HEK293 (cell line): ENCODE results near the gene SCD.

Source experiments
- FEZF1 ChIP-seq: fragments of 450-650 bp; formaldehyde crosslinking; IDR thresholded peaks from 2 replicates; pipeline ENCODE4 v1.5.1; 2016; ENCODE audit warnings: missing biosample characterization, missing genetic modification characterization
- GLIS1 ChIP-seq: fragments of 450-650 bp; formaldehyde crosslinking; IDR thresholded peaks from 2 replicates; pipeline ENCODE4 v1.5.1; 2016; ENCODE audit warnings: missing biosample characterization, missing genetic modification characterization
- KLF7 ChIP-seq: fragments of 450-650 bp; formaldehyde crosslinking; IDR thresholded peaks from 2 replicates; pipeline ENCODE4 v1.5.1; 2016; ENCODE audit warnings: missing biosample characterization, missing genetic modification characterization, borderline replicate concordance
- OSR2 ChIP-seq: fragments of 450-650 bp; formaldehyde crosslinking; IDR thresholded peaks from 2 replicates; pipeline ENCODE4 v1.5.1; 2016; ENCODE audit warnings: missing biosample characterization, missing genetic modification characterization
- REST ChIP-seq: fragments of 450-650 bp; formaldehyde crosslinking; IDR thresholded peaks from 2 replicates; pipeline ENCODE4 v1.5.1; 2016; ENCODE audit warnings: missing biosample characterization, missing genetic modification characterization
- SP2 ChIP-seq: fragments of 450-650 bp; formaldehyde crosslinking; IDR thresholded peaks from 2 replicates; pipeline ENCODE4 v1.5.1; 2016; ENCODE audit warnings: missing biosample characterization, missing genetic modification characterization
- WT1 ChIP-seq: fragments of 450-650 bp; formaldehyde crosslinking; IDR thresholded peaks from 2 replicates; pipeline ENCODE4 v1.5.1; 2016; ENCODE audit warnings: missing biosample characterization, missing genetic modification characterization
- ZBTB21 ChIP-seq: fragments of 450-650 bp; formaldehyde crosslinking; IDR thresholded peaks from 2 replicates; pipeline ENCODE4 v1.5.1; 2017; ENCODE audit warnings: missing biosample characterization, missing genetic modification characterization
- ZBTB7A ChIP-seq: fragments of 450-650 bp; formaldehyde crosslinking; IDR thresholded peaks from 2 replicates; pipeline ENCODE4 v1.5.1; 2016; ENCODE audit warnings: low read depth, missing biosample characterization, missing genetic modification characterization
- ZBTB8A ChIP-seq: fragments of 450-650 bp; formaldehyde crosslinking; IDR thresholded peaks from 2 replicates; pipeline ENCODE4 v1.5.1; 2016; ENCODE audit warnings: missing biosample characterization, missing genetic modification characterization
- ZNF112 ChIP-seq: fragments of 450-650 bp; formaldehyde crosslinking; IDR thresholded peaks from 2 replicates; pipeline ENCODE4 v1.5.0; 2017; ENCODE audit warnings: missing biosample characterization, missing genetic modification characterization
- ZNF324 ChIP-seq: fragments of 450-650 bp; formaldehyde crosslinking; IDR thresholded peaks from 2 replicates; pipeline ENCODE4 v1.5.1; 2016; ENCODE audit warnings: missing biosample characterization, missing genetic modification characterization
- ZNF335 ChIP-seq: fragments of 450-650 bp; formaldehyde crosslinking; conservative IDR thresholded peaks from 2 replicates; pipeline ENCODE4 v1.5.1; 2016; ENCODE audit warnings: missing biosample characterization, missing genetic modification characterization
- ZNF362 ChIP-seq: fragments of 450-650 bp; formaldehyde crosslinking; IDR thresholded peaks from 2 replicates; pipeline ENCODE4 v1.5.1; 2016; ENCODE audit warnings: missing biosample characterization, missing genetic modification characterization
- ZNF366 ChIP-seq: fragments of 450-650 bp; formaldehyde crosslinking; conservative IDR thresholded peaks from 2 replicates; pipeline ENCODE4 v1.5.1; 2016; ENCODE audit warnings: missing biosample characterization, missing genetic modification characterization
- ZNF394 ChIP-seq: fragments of 450-650 bp; formaldehyde crosslinking; IDR thresholded peaks from 2 replicates; pipeline ENCODE4 v1.5.1; 2016; ENCODE audit warnings: missing biosample characterization, missing genetic modification characterization, mild to moderate bottlenecking, moderate library complexity, borderline replicate concordance
- ZNF423 ChIP-seq: fragments of 450-650 bp; formaldehyde crosslinking; IDR thresholded peaks from 2 replicates; pipeline ENCODE4 v1.5.1; 2016; ENCODE audit warnings: missing biosample characterization, missing genetic modification characterization
- ZNF426 ChIP-seq: fragments of 450-650 bp; formaldehyde crosslinking; IDR thresholded peaks from 2 replicates; pipeline ENCODE4 v1.5.1; 2017; ENCODE audit warnings: missing biosample characterization, missing genetic modification characterization, mild to moderate bottlenecking, inconsistent platforms, moderate library complexity
- ZNF449 ChIP-seq: fragments of 450-650 bp; formaldehyde crosslinking; IDR thresholded peaks from 2 replicates; pipeline ENCODE4 v1.5.1; 2017; ENCODE audit warnings: missing biosample characterization, mild to moderate bottlenecking, missing genetic modification characterization, moderate library complexity
- ZNF561 ChIP-seq: fragments of 450-650 bp; IDR thresholded peaks from 2 replicates; pipeline ENCODE4 v1.5.1; 2018; ENCODE audit warnings: missing biosample characterization, missing genetic modification characterization, borderline replicate concordance
- ZNF624 ChIP-seq: fragments of 450-650 bp; formaldehyde crosslinking; IDR thresholded peaks from 2 replicates; pipeline ENCODE4 v1.5.1; 2017; ENCODE audit warnings: missing biosample characterization, missing genetic modification characterization
- ZNF629 ChIP-seq: fragments of 450-650 bp; formaldehyde crosslinking; IDR thresholded peaks from 2 replicates; pipeline ENCODE4 v1.5.1; 2017; ENCODE audit warnings: missing biosample characterization, missing genetic modification characterization
- ZNF660 ChIP-seq: fragments of 450-650 bp; IDR thresholded peaks from 2 replicates; pipeline ENCODE4 v1.5.1; 2018; ENCODE audit warnings: missing biosample characterization, mild to moderate bottlenecking, missing genetic modification characterization
- ZNF76 ChIP-seq: fragments of 450-650 bp; formaldehyde crosslinking; IDR thresholded peaks from 2 replicates; pipeline ENCODE4; 2016; ENCODE audit warnings: low read depth, missing biosample characterization, missing genetic modification characterization, borderline replicate concordance
- ZNF792 ChIP-seq: fragments of 450-650 bp; formaldehyde crosslinking; IDR thresholded peaks from 2 replicates; pipeline ENCODE4 v1.5.1; 2016; ENCODE audit warnings: missing biosample characterization, missing genetic modification characterization
- ZNF843 ChIP-seq: fragments of 450-650 bp; formaldehyde crosslinking; IDR thresholded peaks from 2 replicates; pipeline ENCODE4 v1.5.1; 2016; ENCODE audit warnings: missing biosample characterization, missing genetic modification characterization
- TF ChIP-seq, protein P1 (sequence below): fragments of 450-650 bp; formaldehyde crosslinking; IDR thresholded peaks from 2 replicates; pipeline ENCODE4 v1.5.1; 2016; ENCODE audit warnings: missing biosample characterization, missing genetic modification characterization, borderline replicate concordance
- TF ChIP-seq, protein P2 (sequence below): fragments of 450-650 bp; formaldehyde crosslinking; IDR thresholded peaks from 2 replicates; pipeline ENCODE4 v1.5.1; 2017; ENCODE audit warnings: missing biosample characterization, missing genetic modification characterization

Gene SCD

GRCh38 chr10:100373298-100374199 is 26.5 kb downstream of the SCD start (continued):
- TF ChIP-seq ZNF624 (tag by site-specific recombination) (no peak), GLIS1 (tag by site-specific recombination) (peak; percentile 59), ZNF366 (tag by site-specific recombination) (peak; percentile 81), ZNF76 (tag by site-specific recombination) (no peak; the same call in 1 of the 2 replicates), ZNF660 (tag by site-specific recombination) (peak; percentile 44; the same call in 1 of the 2 replicates), ZNF426 (tag by site-specific recombination) (no peak), ZNF843 (tag by site-specific recombination) (peak; percentile 2; the same call in 1 of the 2 replicates), OSR2 (peak; percentile 93), FEZF1 (tag by site-specific recombination) (peak; percentile 5; the same call in 1 of the 2 replicates), ZNF362 (tag by site-specific recombination) (peak; percentile 97), ZNF423 (tag by site-specific recombination) (0 out of 2 replicates have a peak, but pooled peaks have one; percentile 46), ZBTB8A (peak; percentile 92), ZBTB21 (tag by site-specific recombination) (peak; percentile 34; the same call in 1 of the 2 replicates), SP2 (peak; percentile 89), ZNF449 (tag by site-specific recombination) (0 out of 2 replicates have a peak, but pooled peaks have one; percentile 20), ZNF792 (tag by site-specific recombination) (no peak), ZNF112 (tag by site-specific recombination) (no peak), ZBTB7A (no peak), ZNF394 (tag by site-specific recombination) (no peak), REST (tag by site-specific recombination) (0 out of 2 replicates have a peak, but pooled peaks have one; percentile 44), WT1 (tag by site-specific recombination) (0 out of 2 replicates have a peak, but pooled peaks have one; percentile 9), ZNF324 (tag by site-specific recombination) (0 out of 2 replicates have a peak, but pooled peaks have one; percentile 67), ZNF629 (tag by site-specific recombination) (peak; percentile 78), ZNF561 (tag by site-specific recombination) (peak; percentile 51), KLF7 (tag by site-specific recombination) (peak; percentile 52; the same call in 1 of the 2 replicates), ZNF335 (tag by site-specific recombination) (peak; percentile 89)
- TF ChIP-seq, protein P1, sequence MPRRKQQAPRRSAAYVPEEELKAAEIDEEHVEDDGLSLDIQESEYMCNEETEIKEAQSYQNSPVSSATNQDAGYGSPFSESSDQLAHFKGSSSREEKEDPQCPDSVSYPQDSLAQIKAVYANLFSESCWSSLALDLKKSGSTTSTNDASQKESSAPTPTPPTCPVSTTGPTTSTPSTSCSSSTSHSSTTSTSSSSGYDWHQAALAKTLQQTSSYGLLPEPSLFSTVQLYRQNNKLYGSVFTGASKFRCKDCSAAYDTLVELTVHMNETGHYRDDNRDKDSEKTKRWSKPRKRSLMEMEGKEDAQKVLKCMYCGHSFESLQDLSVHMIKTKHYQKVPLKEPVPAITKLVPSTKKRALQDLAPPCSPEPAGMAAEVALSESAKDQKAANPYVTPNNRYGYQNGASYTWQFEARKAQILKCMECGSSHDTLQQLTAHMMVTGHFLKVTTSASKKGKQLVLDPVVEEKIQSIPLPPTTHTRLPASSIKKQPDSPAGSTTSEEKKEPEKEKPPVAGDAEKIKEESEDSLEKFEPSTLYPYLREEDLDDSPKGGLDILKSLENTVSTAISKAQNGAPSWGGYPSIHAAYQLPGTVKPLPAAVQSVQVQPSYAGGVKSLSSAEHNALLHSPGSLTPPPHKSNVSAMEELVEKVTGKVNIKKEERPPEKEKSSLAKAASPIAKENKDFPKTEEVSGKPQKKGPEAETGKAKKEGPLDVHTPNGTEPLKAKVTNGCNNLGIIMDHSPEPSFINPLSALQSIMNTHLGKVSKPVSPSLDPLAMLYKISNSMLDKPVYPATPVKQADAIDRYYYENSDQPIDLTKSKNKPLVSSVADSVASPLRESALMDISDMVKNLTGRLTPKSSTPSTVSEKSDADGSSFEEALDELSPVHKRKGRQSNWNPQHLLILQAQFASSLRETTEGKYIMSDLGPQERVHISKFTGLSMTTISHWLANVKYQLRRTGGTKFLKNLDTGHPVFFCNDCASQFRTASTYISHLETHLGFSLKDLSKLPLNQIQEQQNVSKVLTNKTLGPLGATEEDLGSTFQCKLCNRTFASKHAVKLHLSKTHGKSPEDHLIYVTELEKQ: 0 out of 2 replicates have a peak, but pooled peaks have one; percentile 14
- TF ChIP-seq, protein P2, sequence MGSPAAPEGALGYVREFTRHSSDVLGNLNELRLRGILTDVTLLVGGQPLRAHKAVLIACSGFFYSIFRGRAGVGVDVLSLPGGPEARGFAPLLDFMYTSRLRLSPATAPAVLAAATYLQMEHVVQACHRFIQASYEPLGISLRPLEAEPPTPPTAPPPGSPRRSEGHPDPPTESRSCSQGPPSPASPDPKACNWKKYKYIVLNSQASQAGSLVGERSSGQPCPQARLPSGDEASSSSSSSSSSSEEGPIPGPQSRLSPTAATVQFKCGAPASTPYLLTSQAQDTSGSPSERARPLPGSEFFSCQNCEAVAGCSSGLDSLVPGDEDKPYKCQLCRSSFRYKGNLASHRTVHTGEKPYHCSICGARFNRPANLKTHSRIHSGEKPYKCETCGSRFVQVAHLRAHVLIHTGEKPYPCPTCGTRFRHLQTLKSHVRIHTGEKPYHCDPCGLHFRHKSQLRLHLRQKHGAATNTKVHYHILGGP (tag by site-specific recombination): no peak
